ENCODE measurements around the gene CDH23.

The CDH23 gene

DNA sequence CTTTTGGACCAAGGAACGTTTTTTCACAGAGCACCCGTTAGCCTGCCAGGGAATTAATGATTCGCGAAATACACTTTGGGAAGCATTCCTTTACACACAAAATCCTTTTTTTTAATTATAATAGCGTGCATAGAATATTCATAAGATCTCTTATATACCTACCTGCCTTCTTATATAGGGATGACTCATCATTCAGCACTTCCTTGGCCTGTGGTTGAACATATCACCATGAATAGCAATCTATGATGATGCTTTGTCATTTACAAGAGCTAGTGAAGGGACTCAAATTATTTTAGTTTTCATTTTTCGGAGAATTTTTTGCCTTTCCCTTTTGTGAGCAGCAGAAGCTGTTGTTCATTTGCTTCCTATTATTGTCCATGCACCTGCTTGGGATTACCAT, 97.0 kb downstream of the CDH23 start:
- in situ Hi-C loops (cut with HindIII; ENCODE audit: low sequenced_read_pairs), result no loop called here
- H3K4me3 ChIP-seq (ENCODE audit: low read depth, low read length), result no peak overlapping the region
- DNase-seq (ENCODE audit: low read depth, low spot score), result no peak
- TF ChIP-seq CTCF (IDR thresholded peaks at IDR 0.05; ENCODE audit: low read depth, low read length), result no peak

- DNase-seq (ENCODE audit: low read depth, low spot score), result no peak
- TF ChIP-seq CTCF (IDR thresholded peaks at IDR 0.05; ENCODE audit: low read depth, low read length), result no peak
- in situ Hi-C loops (cut with HindIII; ENCODE audit: low sequenced_read_pairs), result no loop called here
- no peak overlapping the region for H3K4me3 ChIP-seq (ENCODE audit: low read depth, low read length)
Observed at GRCh38 chr10:71494476-71494875, 97.8 kb downstream of the CDH23 start.

- no peak for TF ChIP-seq CTCF (IDR thresholded peaks at IDR 0.05; ENCODE audit: low read depth, low read length)
- in situ Hi-C loops (cut with HindIII; ENCODE audit: low sequenced_read_pairs), result no loop called here
- no peak for DNase-seq (ENCODE audit: low read depth, low spot score)
- H3K4me3 ChIP-seq (ENCODE audit: low read depth, low read length), result no peak overlapping the region
Observed at GRCh38 chr10:71494980-71495381, 98.3 kb downstream of the CDH23 start.

GRCh38 chr10:71496927-71497762, 100.4 kb downstream of the CDH23 start:
- DNase-seq (ENCODE audit: low read depth, low spot score), result no peak
- no peak overlapping the region for H3K4me3 ChIP-seq (ENCODE audit: low read depth, low read length)
- in situ Hi-C loops (cut with HindIII; ENCODE audit: low sequenced_read_pairs), result no loop called here
- TF ChIP-seq CTCF (IDR thresholded peaks at IDR 0.05; ENCODE audit: low read depth, low read length), result no peak

DNA sequence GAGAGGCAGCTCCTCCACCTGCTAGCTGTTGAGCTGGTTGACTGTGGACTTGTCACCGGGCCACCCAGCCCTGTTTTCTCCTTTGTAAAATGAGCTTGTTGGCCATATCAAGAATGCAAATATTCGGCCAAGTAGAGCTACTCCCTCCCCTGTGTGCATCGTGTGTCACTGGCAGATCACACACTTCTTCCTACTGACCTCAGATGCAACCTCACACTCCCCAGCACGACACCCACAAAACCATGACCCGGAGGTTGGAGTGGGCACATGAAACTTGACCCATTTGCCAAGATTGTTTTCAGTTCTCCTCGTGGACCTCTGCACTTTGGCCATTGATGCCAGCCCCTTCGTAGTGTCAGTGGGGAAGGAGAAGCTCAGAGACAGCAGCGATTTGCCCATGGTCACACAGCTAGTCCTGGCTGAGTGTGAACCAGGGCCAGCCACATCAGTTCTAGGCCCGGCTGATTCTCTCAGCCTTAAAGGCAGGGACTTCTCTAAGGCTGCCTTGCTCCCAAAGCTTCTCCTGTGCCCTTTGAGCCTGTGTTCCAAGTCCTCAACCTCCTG, 101.1 kb downstream of the CDH23 start:
- in situ Hi-C loops (cut with HindIII; ENCODE audit: low sequenced_read_pairs), result no loop called here
- no peak for TF ChIP-seq CTCF (IDR thresholded peaks at IDR 0.05; ENCODE audit: low read depth, low read length)

GRCh38 chr10:71501402-71501801, 104.7 kb downstream of the CDH23 start:
- no peak for DNase-seq (ENCODE audit: low read depth, low spot score)
- H3K4me3 ChIP-seq (ENCODE audit: low read depth, low read length), result no peak overlapping the region
- in situ Hi-C loops (cut with HindIII; ENCODE audit: low sequenced_read_pairs), result no loop called here
- no peak for TF ChIP-seq CTCF (IDR thresholded peaks at IDR 0.05; ENCODE audit: low read depth, low read length)

More for the DNA sequence above, 101.1 kb downstream of the CDH23 start:
- no peak for DNase-seq (ENCODE audit: low read depth, low spot score)
- H3K4me3 ChIP-seq (ENCODE audit: low read depth, low read length), result no peak overlapping the region

All from astrocyte of the spinal cord (primary cell).